Fibroblast of skin of scalp (primary cell): ENCODE data around the gene RAB31.
A peak's percentile ranks its signal among the peaks of the same experiment; 100 is the strongest.

Experiments
- DNase-seq: peaks from one replicate; pipeline ENCODE4 v3.0.0-alpha.2; 2013

RAB31 gene

DNA sequence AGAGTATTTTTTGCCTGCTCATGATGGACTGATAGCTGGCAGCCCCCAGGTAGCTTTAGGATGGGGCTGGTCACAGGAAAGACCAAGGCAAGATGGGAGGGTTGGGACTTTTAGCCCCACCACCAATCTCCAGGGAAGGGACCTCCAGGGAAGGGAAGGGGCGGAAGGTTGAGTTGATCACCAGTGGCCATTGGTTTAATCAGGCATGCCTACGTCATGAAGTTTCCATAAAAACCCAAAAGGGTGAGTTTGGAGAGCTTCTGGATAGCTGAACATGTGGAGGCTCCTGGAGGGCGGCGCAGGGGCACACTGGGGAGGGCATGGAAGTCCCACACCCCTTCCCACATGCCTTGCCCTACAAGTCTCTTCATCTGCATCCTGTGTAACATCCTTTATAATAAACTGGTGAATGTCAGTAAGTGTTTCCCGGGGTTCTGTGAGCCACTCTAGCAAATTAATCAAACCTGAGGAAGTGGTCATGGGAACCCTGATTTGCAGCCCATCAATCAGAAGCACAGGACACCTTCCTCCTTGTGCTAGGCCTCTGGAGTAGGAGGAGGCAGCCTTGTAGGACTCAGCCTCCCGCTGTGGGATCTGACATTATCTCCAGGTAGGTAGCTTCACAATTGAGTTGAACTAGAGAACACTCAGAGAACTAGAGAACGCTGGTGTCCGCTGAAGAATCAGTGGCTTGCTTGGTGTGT, 30.3 kb downstream of the RAB31 start:
- DNase-seq: no peak

DNA sequence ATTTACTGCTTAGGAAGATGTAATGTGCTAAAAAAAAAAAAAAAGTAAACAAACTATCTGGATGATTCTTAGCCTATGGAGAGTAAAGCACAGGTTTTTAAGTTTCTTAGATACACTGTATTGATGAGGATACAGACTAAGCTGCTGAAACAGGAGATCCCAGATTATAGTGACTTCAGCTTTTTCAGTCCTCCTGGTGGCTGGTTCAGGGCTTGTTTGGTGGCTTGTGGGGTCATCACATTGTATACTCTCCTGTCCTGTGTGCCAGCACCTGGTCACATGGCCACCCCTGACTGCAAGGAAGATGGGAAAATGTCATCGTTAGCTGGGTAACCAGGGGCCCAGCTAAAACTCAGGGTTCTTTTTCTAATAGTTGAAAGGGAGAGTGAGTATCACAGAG, 31.4 kb downstream of the RAB31 start:
- no peak for DNase-seq

DNA sequence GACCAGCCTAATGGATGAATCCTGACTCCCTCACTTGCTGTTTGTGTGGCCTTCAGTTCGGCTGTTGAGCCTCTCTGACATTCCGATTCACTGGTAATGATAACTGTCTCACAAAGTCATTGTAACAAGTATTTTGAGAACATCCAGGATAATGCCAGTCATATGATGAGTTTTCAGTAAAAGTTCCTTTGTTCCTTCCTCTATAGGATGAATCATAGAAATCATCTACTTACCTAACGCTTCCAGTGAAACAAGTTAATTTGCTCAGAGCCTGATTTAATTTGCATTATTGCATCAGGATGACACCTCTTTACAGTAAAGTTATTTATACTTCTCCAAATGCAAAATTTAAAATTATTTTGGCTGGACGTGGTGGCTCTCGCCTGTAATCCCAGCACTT, 32.0 kb downstream of the RAB31 start:
- no peak for DNase-seq

DNA sequence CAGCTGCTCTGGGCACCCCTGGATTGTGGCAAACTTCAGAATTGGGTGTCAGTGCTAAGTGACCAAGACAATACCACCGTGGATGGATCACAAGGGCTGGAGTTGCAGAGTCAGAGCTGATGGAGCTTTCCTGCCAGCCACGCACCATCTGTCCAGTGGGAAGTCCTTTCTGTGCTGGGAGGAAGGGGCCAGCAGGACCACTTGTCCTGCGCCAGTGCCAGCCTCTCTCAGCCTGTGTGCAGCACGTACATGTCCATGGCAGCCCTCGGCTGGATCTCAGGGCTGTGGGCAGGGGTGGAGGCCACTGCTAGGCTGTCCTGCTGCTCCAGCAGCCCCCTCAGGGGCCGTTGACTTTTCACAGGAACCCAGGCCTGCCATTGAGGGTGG, 33.3 kb downstream of the RAB31 start:
- no peak for DNase-seq

DNA sequence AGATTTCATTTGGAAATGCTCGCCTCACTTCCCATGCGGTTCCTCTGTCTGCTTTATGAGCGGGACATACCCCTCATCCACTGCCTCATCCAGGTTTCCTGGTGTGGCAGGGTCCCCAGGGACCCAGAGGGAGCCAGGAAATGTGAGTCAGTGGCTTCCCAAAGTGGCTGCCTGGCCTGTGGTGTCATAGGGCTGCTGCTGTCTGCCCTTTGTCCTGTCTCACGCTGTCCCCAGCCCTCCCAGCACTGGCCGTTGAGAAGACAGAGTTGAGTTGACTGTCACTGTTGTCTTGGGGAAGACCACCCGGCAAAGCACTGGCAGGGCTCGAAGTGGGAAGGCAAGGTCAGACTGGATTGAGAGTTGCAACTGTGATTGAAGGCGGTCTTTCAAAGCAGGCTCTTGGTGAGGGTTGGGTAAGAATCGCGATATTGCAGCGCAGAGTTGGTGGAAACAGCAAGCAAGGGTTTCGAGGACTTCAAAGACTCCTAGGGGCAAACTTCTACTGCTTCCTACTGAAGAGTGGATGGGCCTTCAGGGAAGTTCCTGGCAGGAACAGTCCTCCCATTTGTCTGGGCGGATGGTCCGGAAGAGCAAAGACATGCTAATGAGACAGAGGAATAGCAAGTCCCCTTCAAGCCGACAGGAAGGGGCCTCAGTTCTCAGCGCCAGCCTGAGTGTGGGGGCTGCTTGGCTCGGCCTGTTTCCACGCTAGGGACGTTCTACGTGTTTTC, 33.9 kb downstream of the RAB31 start:
- peak; percentile 85 for DNase-seq

DNA sequence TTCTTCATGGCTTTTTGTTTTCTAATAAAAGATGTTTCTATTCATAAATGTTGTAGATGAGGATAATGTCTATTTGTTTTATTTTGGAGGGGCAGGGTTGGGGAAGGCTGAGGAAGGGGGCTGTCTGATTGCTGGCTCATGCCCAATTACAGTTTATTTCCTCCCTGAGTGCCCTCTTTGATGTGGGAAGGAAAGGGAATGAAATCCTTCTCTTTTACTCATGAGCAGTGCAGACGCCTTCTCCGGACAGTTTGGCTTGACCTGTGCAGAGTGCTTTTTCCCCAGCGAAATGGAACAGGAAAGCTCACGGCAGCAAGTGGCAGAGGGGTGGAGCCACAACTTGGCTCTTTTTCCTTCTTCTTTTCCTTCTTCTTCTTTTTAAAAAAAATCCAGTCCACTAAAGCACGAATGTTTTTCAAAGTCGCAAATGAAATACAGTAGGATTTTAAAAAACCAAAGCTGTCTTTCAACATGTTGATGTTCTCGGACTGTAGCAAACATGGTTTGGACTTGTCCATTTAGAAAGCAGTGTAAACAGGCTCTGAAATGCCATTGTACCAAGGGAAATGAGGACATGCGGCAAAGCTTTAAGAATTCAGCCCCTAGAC, 34.5 kb downstream of the RAB31 start:
- DNase-seq: peak; percentile 32

DNA sequence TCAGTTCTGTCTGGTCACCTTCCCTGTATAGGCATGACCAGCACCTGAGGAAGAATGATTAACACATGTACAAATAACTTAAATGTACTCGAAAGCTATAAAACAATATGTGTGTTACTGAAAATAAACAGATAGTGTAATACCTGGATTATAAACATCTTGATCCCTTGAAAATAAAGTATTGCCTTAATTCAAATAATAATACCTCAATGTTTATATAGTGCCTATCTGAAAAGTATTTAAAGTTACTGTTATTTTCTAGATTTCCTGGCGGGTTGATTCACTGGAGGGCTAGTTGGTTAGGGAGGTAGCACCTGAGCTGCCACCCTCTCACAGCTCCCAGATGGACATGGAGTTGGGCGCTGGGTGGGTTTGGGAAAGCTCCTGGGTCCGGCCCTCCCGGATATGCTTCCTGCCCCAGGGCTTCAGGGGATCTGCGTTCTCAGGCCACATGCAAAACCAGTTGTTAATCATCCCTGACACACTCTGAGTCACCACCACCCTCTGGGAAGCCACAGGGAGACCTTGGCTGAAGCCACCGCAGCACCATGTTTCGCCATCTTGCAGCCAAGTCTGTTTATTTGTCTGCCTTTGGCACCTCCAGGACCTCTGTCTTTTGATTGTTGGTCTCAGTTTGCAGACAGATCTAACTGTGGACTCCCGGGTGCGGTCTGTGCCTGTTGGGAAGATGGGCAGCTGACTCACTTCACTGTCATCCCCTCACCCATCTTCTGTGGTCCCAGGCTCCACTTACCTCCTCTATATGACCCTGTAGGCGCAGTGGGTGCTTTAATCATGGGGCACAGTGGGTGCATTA, 35.3 kb downstream of the RAB31 start:
- DNase-seq: peak; percentile 97

DNA sequence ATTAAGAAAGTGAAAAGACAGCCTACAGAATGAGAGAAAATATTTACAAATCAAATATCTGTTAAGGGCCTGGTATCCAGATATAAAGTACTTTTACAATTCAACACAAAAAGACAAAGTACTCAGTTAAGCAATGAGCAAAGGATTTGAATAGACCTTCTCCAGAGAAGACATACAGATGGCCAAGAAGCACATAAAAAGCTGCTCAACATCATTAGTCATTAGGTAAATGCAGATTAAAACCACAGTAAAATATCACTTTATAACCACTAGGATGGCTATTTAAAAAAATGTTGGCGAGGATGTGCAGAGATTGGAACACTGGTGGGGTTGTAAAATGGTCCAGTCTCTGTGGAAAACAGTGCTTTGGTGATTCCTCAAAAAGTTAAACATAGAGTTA, 38.9 kb downstream of the RAB31 start:
- DNase-seq: no peak

DNA sequence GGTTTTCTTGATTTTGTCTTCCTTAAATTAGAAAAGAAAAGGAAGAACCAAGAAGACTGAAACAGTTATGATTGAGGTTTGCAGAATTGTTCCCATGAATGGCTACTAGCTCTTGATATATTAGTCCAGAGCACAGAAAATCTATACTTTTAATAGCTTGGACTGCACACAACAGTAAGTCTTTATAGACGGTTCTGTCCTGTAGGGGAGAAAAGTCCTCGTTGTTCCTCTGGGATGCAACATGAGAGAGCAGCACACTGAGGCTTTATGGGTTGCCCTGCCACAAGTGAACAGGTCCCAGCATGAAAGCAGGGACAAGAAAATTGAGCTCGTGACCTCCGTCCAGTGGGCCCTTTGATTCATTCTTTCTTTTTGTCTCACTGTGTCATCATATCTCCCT, 41.5 kb downstream of the RAB31 start:
- DNase-seq: no peak

DNA sequence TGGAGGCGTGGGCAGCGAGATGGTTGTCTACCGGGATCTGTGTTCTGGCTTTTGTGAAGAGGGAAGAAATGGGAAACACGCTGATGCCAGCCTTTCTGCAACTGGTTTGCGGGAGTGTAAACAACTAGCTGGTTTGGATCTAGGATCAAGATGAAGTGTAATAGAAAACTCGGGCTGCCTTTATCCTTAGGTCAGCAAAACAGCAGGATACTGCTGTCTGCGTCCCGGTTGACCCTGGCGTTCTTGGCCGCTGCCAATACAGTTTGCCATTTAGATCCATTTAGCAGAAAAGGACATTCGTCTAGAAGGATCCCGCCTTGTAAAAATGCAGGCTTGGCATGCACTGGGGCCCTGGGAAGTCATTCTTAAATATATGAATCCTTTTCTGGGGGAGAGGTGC, 42.0 kb downstream of the RAB31 start:
- DNase-seq: no peak

DNA sequence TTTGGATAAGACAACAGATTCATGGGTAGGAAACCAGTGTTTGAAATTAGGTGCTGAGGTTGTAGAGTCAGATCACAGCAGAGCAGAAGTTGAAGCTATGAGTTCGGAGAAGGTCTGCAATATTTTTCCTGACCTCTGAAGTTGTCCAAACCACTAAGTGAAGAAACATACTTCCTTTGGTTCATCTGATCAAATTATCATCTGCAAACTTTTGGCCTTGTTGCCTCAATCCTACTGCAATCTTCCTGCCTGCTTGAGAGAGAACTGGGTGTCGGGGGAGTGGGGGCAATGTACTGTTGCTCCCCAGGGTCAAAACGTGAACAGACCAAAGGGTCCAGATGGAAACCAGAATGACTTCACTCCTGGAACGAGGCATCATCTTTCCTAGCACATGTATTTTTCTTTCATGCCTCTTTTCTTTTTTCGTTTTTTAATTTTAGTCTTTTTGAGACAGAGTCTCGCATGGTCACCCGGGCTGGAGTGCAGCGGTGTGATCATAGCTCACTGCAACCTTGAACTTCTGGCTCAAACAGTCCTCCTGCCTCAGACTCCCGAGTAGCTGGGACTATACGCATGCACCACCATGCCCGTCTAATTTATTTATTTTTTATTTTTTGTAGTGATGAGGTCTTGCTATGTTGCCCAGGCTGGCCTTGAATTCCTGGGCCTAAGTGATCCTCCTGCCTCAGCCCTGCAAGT, 42.7 kb downstream of the RAB31 start:
- no peak for DNase-seq

DNA sequence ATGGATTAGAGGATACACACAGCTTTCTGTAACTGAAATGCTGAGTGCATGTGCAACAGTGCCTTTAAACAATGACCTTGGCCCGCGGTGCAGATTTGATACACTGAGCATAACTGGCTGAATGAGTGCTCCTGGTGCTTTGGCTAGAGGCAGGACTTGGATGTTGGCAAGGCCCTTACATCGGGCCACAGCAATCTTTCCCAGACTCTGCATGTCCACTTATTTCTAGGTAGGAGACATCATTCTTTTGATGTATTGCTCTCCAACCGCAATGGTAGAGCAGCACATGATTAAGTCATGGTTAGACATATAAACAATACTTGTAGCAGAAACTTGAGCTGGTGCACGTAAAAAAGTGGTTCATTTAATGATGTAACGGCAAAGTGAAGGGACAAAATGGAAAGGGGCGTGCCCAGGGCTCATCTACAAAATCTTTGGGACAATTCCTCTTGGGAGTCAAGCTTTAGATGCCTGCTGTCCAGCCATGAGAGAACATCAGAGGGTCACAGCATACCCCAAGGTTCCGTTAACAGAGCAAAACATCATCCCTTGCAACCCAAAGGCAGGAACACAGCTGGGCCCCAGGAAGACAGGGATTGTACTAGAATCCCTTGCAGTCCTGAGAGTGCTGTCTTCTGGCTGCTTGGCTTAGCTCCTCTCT, 43.4 kb downstream of the RAB31 start:
- DNase-seq: no peak

DNA sequence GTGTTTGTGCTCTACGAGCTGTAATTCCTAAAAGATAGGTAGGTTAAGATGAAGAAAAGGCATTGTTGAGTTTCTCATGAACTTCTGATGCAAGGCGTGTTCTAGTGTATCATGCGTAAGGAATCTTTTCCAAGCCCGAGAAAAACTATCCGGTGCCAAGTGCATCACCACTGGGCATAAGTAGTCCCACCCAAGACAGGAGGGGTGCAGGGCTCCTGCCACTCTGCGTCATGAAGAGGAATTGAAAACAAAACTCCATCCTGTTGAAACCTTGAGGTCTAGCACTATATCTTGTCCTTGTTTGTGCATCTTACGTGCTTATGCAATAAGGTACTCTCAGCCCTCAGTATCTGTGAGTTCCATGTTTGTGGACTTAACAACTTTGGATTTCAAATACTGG, 45.7 kb downstream of the RAB31 start:
- DNase-seq: peak; percentile 41

DNA sequence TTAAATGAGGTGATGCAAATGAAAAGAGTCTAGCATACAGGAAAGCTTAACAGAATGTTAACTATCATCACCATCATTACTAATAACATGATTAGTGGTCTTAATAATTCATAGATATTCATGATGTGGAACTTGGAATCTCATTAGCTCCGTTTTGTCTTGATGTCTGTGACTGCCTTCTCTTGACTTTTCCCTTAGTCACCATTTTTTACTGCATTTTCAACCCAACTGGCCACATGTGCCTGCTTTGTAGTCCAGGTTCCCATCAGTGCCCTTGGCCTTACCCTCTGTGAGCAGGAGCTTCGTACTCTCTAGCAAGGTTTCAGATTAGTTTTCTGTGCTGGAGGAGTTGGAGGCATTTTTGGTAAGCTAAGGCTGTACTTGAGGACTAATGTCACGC, 47.0 kb downstream of the RAB31 start:
- no peak for DNase-seq

DNA sequence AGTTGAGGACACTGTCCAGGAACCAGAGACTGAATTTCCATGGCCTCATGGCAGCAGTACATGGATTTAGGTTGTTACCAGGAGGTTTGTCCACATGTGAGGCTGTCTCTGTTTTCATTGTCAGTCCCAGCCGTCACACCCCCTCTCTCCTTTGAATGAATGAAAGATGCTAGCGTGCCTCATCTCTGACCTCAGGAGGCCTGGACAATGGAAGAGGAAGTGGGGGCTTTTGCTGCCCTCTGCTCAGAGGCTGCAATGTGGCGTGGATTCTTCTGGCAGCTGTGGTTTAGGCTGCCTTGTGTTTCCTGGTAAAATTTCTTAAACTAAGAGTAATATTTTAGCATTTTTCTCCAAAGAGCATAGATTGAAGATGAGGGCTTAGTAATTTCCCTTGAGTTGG, 47.5 kb downstream of the RAB31 start:
- DNase-seq: peak; percentile 31

DNA sequence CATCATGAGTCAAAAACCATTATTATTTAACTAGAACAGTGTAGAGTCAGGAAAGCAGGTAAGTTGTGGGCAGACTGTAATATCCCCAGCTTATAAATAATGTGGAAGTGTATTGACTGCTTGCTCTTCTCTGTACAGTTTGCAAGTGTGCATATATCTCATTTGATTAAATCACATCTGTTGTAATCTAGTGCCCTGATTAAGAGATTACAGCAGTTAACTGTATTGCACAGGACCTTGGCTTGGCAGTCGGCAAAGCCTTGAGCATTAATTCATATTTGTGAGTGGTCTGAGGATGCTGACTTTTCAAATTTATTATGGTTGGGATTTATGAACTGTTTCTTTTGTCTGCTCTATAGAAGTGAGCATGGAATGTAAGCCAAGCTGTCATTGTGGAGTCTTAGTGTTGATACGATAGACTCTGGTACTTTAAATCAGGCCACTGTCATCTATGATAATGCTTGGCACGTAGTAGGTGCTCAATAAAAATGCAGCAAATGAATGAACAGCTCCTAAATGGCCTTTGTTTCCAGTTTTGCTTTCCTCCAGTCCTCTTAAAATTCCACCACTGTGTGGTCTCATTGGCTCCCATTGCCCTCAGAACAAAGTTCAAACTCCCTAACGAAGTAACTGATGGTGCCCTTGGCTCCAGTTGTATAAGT, 48.3 kb downstream of the RAB31 start:
- no peak for DNase-seq

DNA sequence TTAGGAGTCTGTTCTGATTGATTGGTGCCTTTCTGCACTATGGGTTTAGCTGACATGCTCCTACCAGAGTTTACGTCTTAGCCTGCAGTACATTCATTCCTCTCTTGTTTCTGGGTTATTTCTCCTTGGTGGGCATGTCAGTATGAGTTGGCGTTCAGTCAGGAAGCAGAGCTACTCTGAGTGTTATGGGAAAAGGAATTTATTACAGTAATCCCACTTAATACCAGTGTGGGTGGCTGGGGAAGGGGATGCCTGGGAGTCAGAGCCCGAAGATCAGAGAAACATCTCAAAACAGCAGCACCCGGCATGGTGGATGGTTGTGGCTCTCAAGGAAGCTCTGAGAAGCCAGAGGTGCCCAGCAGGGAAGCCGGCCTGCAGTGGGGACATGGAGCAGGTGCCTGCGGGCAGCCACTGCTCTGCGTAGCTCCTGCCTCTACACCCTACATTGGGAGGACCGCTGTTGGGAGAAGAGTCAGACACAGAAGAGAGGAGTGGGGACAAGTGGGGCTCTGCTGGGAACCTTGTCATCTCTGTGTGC, 48.9 kb downstream of the RAB31 start:
- peak; percentile 46 for DNase-seq

DNA sequence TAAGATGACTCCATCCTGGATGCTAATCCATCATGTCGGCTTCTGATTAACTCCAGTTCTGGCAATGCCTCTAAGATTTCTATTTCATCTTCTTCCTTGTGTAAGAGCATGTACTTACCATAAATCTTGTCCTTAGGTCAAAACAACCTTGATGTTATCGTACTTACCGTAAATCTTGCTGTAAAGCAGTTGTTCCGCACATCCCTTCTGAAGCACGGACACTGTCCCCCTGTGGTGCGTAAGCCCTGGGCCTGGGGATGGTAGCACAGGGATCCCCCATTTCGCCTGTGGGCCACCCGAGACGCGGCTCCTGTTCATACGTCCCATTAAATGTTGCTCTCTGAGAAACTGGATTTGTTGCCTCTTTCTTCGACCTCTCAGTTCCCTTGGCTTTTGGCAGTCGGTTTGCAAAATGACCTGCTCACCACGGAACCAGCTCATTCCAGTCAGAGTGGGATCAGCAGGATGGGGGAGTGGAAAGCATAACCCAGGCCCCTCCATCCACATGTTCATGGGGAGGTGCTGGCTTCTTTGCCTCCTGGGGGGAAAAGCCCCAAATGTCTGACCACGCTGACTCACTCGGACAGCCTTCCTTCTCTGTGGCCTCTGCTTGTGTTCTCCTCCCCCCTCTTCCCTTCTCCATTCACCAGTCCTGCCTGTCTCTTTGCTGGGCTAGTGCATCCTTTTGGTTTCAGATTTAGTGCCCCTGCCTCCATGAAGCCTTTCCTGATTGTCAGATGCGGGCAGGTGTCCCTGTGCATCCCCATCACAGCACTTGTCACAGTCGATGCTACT, 49.9 kb downstream of the RAB31 start:
- peak; percentile 86 for DNase-seq

DNA sequence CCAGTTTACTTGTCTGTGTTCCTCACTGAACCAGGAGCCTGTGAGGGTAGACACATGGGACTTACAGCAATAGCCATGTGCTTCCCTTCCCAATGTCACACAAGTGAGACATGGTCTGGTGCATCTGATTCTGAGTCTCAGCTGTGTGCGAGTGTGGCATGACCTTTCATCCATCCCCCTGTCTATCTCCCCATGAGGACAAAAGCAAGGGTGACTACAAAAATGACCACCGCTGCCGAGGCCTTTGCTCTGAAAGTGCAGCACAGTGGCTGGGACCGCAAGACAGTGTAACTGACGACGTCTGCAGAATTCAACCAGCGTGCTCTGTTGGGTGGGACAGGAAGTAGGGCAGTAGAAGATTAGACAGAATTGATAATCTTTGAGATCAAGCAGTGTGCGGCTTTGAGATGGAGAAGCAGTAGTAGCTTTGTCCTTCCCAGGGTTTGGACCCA, 50.5 kb downstream of the RAB31 start:
- no peak for DNase-seq

DNA sequence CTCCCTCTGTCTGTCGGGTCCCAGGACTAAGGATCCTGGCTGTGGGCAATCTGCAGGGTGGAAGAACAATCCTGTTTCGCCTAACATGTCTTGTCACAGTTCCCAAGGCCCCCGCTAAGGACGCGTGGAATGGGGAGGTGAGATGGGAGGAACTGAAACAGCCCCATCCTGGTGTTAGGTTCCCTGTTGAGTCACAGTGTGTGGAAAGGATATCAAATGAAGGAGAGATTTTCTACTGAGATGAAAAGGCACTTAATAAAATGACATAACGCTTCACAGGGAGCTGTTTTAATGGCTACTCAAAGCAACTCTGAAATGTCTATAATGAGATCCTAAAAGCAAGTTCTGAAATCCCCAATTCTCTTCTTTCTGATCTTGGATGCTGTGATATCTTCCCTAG, 52.5 kb downstream of the RAB31 start:
- no peak for DNase-seq
